ENCODE measurements around the gene PSG11.
"Not testable (repeated sequence)": the region's sequence is repeated elsewhere in the genome, so short reads cannot be mapped to it uniquely, and the experiment has no call there.

DNA sequence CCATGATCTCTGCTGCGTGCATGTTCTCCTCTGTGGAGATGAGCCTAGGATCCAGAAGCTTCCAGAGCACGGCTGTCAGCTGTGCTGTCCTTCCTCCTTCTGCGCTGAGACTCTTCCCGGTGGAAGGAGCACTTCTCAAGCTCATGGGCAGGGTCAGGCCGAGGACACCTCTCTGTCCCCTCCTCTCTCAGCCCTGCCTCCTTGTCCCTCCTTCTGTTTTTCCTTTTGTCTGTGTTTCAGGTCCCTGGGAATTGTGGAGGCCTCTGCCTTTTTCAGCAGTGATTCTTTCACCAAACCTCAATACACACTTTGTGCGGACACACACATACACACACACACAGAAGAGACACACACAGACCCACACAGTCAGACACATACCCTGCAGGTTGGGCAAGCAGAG, at the start of gene PSG11:
- TF ChIP-seq, protein P1, sequence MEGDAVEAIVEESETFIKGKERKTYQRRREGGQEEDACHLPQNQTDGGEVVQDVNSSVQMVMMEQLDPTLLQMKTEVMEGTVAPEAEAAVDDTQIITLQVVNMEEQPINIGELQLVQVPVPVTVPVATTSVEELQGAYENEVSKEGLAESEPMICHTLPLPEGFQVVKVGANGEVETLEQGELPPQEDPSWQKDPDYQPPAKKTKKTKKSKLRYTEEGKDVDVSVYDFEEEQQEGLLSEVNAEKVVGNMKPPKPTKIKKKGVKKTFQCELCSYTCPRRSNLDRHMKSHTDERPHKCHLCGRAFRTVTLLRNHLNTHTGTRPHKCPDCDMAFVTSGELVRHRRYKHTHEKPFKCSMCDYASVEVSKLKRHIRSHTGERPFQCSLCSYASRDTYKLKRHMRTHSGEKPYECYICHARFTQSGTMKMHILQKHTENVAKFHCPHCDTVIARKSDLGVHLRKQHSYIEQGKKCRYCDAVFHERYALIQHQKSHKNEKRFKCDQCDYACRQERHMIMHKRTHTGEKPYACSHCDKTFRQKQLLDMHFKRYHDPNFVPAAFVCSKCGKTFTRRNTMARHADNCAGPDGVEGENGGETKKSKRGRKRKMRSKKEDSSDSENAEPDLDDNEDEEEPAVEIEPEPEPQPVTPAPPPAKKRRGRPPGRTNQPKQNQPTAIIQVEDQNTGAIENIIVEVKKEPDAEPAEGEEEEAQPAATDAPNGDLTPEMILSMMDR (conservative IDR thresholded peaks at IDR 0.05 in 1 of 2, IDR thresholded peaks at IDR 0.05 in 1 of 2; ENCODE audit: extremely low read depth in 1 of 2, insufficient read depth in 1 of 2, low read depth in 1 of 2, low read length in 2 of 2), result not testable (repeated sequence)
- TF ChIP-seq EZH2 (IDR thresholded peaks at IDR 0.05; ENCODE audit: borderline replicate concordance, low read length), result not testable (repeated sequence)

Measured in mammary epithelial cell (primary cell).